Measurements from ENCODE around the gene DACT1. TPM values are rescaled to one million over a fixed set of nuclear protein-coding genes. Genes with fewer than 3 reads are reported as not detected.

DACT1 gene
- total RNA-seq, 4 donors from 2014 or later: 5.0 to 22.7 (median 8.6) TPM

DNA sequence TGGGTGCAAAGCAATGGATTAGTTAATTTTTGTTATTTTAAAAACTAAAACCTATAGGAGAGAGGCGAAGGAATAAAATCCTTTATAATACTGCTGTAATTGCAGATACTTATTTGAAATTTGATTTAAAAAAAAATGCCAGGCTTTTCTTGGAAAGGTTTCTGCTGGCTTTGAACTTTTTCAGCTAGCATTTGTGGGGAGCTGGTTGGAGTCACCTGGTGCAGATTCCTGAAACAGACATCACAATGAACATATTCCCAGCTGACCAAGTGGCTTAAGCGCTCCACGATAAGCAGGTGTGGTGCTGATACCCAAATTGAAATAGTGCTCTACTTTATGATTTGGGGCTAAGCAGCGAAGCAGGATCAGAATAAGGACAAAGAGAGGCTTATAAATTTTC is 42.9 kb downstream of the DACT1 start:
- intact Hi-C loops (cut with DNase I): no loop called here
- no peaks in the 10 kb centered on the region for H3K36me3 ChIP-seq
- H3K27ac ChIP-seq (replicated peaks in 1 of 4): no peak overlapping the region
- H3K4me3 ChIP-seq: no peak overlapping the region
- DNase-seq (ENCODE audit: extremely low spot score): no peak
- H3K9me3 ChIP-seq: no peaks in the 10 kb centered on the region
- 95% methylated on average over 4 of the region's 4 CpGs for WGBS
- H3K4me1 ChIP-seq: no peaks in the 10 kb centered on the region
- no peak for TF ChIP-seq POLR2A (IDR thresholded peaks at IDR 0.05; ENCODE audit: low read depth)
- TF ChIP-seq EP300 (IDR thresholded peaks at IDR 0.05): no peak
- TF ChIP-seq, protein P1, sequence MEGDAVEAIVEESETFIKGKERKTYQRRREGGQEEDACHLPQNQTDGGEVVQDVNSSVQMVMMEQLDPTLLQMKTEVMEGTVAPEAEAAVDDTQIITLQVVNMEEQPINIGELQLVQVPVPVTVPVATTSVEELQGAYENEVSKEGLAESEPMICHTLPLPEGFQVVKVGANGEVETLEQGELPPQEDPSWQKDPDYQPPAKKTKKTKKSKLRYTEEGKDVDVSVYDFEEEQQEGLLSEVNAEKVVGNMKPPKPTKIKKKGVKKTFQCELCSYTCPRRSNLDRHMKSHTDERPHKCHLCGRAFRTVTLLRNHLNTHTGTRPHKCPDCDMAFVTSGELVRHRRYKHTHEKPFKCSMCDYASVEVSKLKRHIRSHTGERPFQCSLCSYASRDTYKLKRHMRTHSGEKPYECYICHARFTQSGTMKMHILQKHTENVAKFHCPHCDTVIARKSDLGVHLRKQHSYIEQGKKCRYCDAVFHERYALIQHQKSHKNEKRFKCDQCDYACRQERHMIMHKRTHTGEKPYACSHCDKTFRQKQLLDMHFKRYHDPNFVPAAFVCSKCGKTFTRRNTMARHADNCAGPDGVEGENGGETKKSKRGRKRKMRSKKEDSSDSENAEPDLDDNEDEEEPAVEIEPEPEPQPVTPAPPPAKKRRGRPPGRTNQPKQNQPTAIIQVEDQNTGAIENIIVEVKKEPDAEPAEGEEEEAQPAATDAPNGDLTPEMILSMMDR (IDR thresholded peaks at IDR 0.05): no peak
- TF ChIP-seq POLR2AphosphoS5 (IDR thresholded peaks at IDR 0.05): no peak
- H3K27me3 ChIP-seq: no peaks in the 10 kb centered on the region

DNA sequence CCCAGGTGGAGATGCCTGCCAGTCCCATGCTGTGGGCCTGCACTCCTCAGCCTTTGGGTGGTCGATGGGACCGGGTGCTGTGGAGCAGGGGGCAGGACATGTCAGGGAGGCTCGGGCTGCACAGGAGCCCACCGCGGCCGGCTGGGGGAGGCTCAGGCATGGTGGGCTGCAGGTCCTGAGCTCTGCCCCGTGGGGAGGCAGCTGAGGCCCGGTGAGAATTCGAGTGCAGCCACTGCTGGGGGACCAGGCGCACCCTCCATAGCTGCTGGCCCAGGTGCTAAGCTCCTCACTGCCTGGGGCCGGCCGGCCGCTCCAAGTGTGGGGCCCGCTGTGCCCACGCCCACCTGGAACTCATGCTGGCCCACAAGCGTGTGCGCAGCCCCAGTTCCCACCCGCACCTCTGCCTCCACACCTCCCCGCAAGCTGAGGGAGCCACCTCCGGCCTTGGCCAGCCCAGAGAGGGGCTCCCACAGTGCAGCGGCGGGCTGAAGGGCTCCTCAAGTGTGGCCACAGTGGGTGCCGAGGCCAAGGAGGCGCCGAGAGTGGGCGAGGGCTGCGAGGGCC is 49.6 kb downstream of the DACT1 start:
- H3K27ac ChIP-seq (replicated peaks in 1 of 4): no peak overlapping the region
- no peak overlapping the region for H3K4me3 ChIP-seq
- H3K4me1 ChIP-seq: no peaks in the 10 kb centered on the region
- 97% methylated on average over 17 of the region's 27 CpGs for WGBS
- intact Hi-C loops (cut with DNase I): no loop called here
- peaks cover 0 to 11% (median 2%) of the 10 kb centered on the region in 4 donors for H3K9me3 ChIP-seq
- TF ChIP-seq POLR2A (IDR thresholded peaks at IDR 0.05; ENCODE audit: low read depth) (no peak), POLR2AphosphoS5 (IDR thresholded peaks at IDR 0.05) (no peak), EP300 (IDR thresholded peaks at IDR 0.05) (no peak)
- TF ChIP-seq, protein P1 (IDR thresholded peaks at IDR 0.05): no peak
- DNase-seq (ENCODE audit: extremely low spot score): no peak
- H3K27me3 ChIP-seq: no peaks in the 10 kb centered on the region
- no peaks in the 10 kb centered on the region for H3K36me3 ChIP-seq

DNA sequence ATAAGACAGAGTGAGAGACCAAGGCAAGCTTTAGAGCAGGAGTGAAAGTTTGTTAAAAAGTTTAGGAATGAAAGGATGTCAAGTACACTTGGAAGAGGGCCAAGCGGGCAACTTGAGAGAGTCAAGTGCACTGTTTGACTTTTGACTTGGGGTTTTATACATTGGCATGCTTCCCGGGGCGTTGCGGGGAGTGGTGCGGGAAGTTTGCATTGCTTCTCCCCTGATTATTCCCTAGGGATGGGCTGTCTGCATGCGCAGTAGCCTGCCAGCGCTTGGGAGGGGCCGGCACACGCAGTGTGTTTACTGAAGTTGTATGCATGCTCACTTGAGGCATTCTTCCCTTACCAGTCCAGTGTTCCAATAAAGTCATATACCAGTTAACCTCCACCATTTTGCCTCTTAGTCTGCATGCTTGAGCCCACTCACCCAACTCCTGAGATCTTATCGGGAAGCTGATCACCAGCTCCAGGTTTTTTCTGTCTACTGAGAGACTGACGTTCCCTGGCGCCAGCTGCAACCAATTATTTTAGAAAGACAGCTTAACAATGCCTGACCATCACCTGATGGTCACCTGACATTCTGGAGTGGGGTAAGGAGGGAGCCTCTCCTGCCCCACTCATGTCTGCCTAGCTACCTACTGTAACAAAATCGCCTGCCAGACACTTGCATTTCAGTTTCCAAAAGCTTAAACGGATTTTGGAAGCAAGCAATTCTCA is 53.2 kb downstream of the DACT1 start:
- TF ChIP-seq, protein P1 (IDR thresholded peaks at IDR 0.05): no peak
- Histone ChIP-seq H3K9me3 (peaks cover 0 to 11% (median 2%) of the 10 kb centered on the region in 4 donors), H3K27ac (replicated peaks in 1 of 4) (no peak overlapping the region), H3K27me3 (no peaks in the 10 kb centered on the region), H3K36me3 (no peaks in the 10 kb centered on the region), H3K4me1 (no peaks in the 10 kb centered on the region), H3K4me3 (no peak overlapping the region)
- no peak for DNase-seq (ENCODE audit: extremely low spot score)
- intact Hi-C loops (cut with DNase I): no loop called here
- 77% methylated on average over 14 of the region's 14 CpGs for WGBS

DNA sequence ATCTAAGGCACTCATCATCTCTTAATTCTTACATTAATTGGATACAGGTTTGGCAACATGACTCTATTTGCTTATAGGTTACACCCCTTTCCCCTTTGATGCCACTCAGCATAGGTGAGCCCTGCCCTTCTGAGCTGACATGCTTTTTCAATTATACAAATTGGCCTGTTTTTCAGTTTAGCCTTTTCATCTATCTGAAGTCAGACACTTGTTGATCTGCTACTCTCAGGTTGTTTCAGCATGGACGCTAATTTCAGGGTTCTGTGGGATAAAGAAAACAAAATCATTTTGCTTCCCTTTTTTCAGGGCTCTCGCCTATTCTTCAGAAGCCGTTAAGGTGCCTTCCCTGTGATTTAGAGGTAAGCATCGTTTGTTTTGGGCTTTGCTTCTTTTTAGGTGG is 55.3 kb downstream of the DACT1 start:
- H3K4me3 ChIP-seq: no peak overlapping the region
- H3K36me3 ChIP-seq: no peaks in the 10 kb centered on the region
- no peaks in the 10 kb centered on the region for H3K4me1 ChIP-seq
- 92% methylated on average over 4 of the region's 4 CpGs for WGBS
- peaks cover 0 to 5% (median 0%) of the 10 kb centered on the region in 4 donors for H3K9me3 ChIP-seq
- no peak for DNase-seq (ENCODE audit: extremely low spot score)
- TF ChIP-seq, protein P1 (IDR thresholded peaks at IDR 0.05): no peak
- TF ChIP-seq POLR2AphosphoS5 (IDR thresholded peaks at IDR 0.05) (no peak), POLR2A (IDR thresholded peaks at IDR 0.05; ENCODE audit: low read depth) (no peak), EP300 (IDR thresholded peaks at IDR 0.05) (no peak)
- no peaks in the 10 kb centered on the region for H3K27me3 ChIP-seq
- intact Hi-C loops (cut with DNase I): no loop called here
- H3K27ac ChIP-seq (replicated peaks in 1 of 4): no peak overlapping the region

All from esophagus muscularis mucosa (tissue), 4 donors.